ENCODE measurements around the gene ACTL6B.

Gene ACTL6B

GRCh38 chr7:100607111-100607510 lies 49.1 kb downstream of the ACTL6B start:
- in situ Hi-C loops (cut with HindIII; ENCODE audit: low pct_ligation_motif_present, low sequenced_read_pairs) = no loop called here
- Histone ChIP-seq H3K4me3 (ENCODE audit: low read depth, low read length) (no peak overlapping the region), H3K27me3 (replicated peaks) (no peaks in the 10 kb centered on the region), H3K36me3 (replicated peaks) (peaks cover 3% of the 10 kb centered on the region), H3K27ac (no peak overlapping the region)
- peak; percentile 9 for DNase-seq
- TF ChIP-seq, protein P1, sequence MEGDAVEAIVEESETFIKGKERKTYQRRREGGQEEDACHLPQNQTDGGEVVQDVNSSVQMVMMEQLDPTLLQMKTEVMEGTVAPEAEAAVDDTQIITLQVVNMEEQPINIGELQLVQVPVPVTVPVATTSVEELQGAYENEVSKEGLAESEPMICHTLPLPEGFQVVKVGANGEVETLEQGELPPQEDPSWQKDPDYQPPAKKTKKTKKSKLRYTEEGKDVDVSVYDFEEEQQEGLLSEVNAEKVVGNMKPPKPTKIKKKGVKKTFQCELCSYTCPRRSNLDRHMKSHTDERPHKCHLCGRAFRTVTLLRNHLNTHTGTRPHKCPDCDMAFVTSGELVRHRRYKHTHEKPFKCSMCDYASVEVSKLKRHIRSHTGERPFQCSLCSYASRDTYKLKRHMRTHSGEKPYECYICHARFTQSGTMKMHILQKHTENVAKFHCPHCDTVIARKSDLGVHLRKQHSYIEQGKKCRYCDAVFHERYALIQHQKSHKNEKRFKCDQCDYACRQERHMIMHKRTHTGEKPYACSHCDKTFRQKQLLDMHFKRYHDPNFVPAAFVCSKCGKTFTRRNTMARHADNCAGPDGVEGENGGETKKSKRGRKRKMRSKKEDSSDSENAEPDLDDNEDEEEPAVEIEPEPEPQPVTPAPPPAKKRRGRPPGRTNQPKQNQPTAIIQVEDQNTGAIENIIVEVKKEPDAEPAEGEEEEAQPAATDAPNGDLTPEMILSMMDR (IDR thresholded peaks at IDR 0.05; ENCODE audit: low read depth, low read length, missing control alignments) = no peak

- TF ChIP-seq, protein P1 (IDR thresholded peaks at IDR 0.05; ENCODE audit: low read depth, low read length, missing control alignments) = no peak
- no peak overlapping the region for H3K4me3 ChIP-seq (ENCODE audit: low read depth, low read length)
- DNase-seq = no peak
- peaks cover 3% of the 10 kb centered on the region for H3K36me3 ChIP-seq (replicated peaks)
- no peaks in the 10 kb centered on the region for H3K27me3 ChIP-seq (replicated peaks)
- in situ Hi-C loops (cut with HindIII; ENCODE audit: low pct_ligation_motif_present, low sequenced_read_pairs) = no loop called here
- H3K27ac ChIP-seq = no peak overlapping the region
Measured at GRCh38 chr7:100606313-100606712, 49.9 kb downstream of the ACTL6B start.

- TF ChIP-seq, protein P1 (IDR thresholded peaks at IDR 0.05; ENCODE audit: low read depth, low read length, missing control alignments) = no peak
- DNase-seq = no peak
- peak overlapping the region; percentile 55 for H3K4me3 ChIP-seq (ENCODE audit: low read depth, low read length)
- no peaks in the 10 kb centered on the region for H3K27me3 ChIP-seq (replicated peaks)
- in situ Hi-C loops (cut with HindIII; ENCODE audit: low pct_ligation_motif_present, low sequenced_read_pairs) = no loop called here
- no peak overlapping the region for H3K27ac ChIP-seq
- H3K36me3 ChIP-seq (replicated peaks) = peaks cover 3% of the 10 kb centered on the region
Measured at GRCh38 chr7:100604976-100605911, 51.0 kb downstream of the ACTL6B start.

- TF ChIP-seq, protein P1 (IDR thresholded peaks at IDR 0.05; ENCODE audit: low read depth, low read length, missing control alignments) = peak; percentile 63
- Histone ChIP-seq H3K4me3 (ENCODE audit: low read depth, low read length) (peak overlapping the region; percentile 82), H3K36me3 (replicated peaks) (peaks cover 3% of the 10 kb centered on the region), H3K27me3 (replicated peaks) (no peaks in the 10 kb centered on the region), H3K27ac (no peak overlapping the region)
- DNase-seq = peak; percentile 33
- in situ Hi-C loops (cut with HindIII; ENCODE audit: low pct_ligation_motif_present, low sequenced_read_pairs) = no loop called here
Measured at GRCh38 chr7:100604028-100604975, 51.9 kb downstream of the ACTL6B start.

DNA sequence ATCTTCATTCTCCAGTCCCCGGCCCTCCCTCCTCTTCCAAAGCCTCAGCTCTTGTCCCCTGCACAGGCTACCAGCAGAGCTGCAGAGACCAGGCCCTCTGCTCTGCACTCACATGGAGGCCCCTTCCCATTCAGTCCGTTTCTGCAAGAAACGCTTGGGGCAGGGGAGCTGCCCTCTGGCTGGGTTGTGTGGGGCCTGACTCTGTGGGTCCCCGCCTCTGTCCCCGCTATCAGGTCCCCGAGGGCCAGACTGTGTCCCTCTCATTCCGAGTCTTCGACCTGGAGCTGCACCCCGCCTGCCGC lies 52.6 kb downstream of the ACTL6B start:
- Histone ChIP-seq H3K4me3 (ENCODE audit: low read depth, low read length) (peak overlapping the region; percentile 82), H3K36me3 (replicated peaks) (peaks cover 3% of the 10 kb centered on the region), H3K27ac (no peak overlapping the region), H3K27me3 (replicated peaks) (no peaks in the 10 kb centered on the region)
- no peak for DNase-seq
- in situ Hi-C loops (cut with HindIII; ENCODE audit: low pct_ligation_motif_present, low sequenced_read_pairs) = no loop called here
- TF ChIP-seq, protein P1 (IDR thresholded peaks at IDR 0.05; ENCODE audit: low read depth, low read length, missing control alignments) = no peak

All from brain microvascular endothelial cell (primary cell).